ENCODE data around the gene NAA16.
A peak's percentile ranks its signal among the peaks of the same experiment; 100 is the strongest.
"Not testable (repeated sequence)": the region's sequence is repeated elsewhere in the genome, so short reads cannot be mapped to it uniquely, and the experiment has no call there.

Gene NAA16

GRCh38 chr13:41411522-41411921, 100.5 kb downstream of the NAA16 start:
- peak; percentile 36 for DNase-seq

GRCh38 chr13:41413872-41414271, 102.8 kb downstream of the NAA16 start:
- DNase-seq: no peak

GRCh38 chr13:41416276-41416675, 105.2 kb downstream of the NAA16 start:
- no peak for DNase-seq

GRCh38 chr13:41418027-41418426, 107.0 kb downstream of the NAA16 start:
- no peak for DNase-seq

- DNase-seq: no peak
Observed at GRCh38 chr13:41418731-41419130, 107.7 kb downstream of the NAA16 start.

GRCh38 chr13:41419206-41419605, 108.1 kb downstream of the NAA16 start:
- no peak for DNase-seq

- no peak for DNase-seq
Observed at GRCh38 chr13:41420146-41420545, 109.1 kb downstream of the NAA16 start.

- not testable (repeated sequence) for DNase-seq
Observed at GRCh38 chr13:41421330-41421729, 110.3 kb downstream of the NAA16 start.

- DNase-seq: not testable (repeated sequence)
Observed at GRCh38 chr13:41421983-41422382, 110.9 kb downstream of the NAA16 start.

- not testable (repeated sequence) for DNase-seq
Observed at GRCh38 chr13:41423259-41423658, 112.2 kb downstream of the NAA16 start.

- not testable (repeated sequence) for DNase-seq
Observed at GRCh38 chr13:41424675-41425074, 113.6 kb downstream of the NAA16 start.

GRCh38 chr13:41426047-41426446, 115.0 kb downstream of the NAA16 start:
- no peak for DNase-seq
